SK-N-SH (cell line): ENCODE results near the gene ACTR2.

ENCODE experiments used
- CTCF ChIP-seq: fragments of 200-600 bp; sonication (generic); IDR thresholded peaks from 2 replicates; pipeline ENCODE4 v1.6.1; 2017; ENCODE audit warnings: antibody characterized with exemption, mild to moderate bottlenecking, moderate library complexity
- ELF1 ChIP-seq: IDR thresholded peaks from 2 replicates; pipeline ENCODE4 v1.4.0; 2012
- EZH2phosphoT487 ChIP-seq: fragments of 200-600 bp; sonication (generic); IDR thresholded peaks from 2 replicates; pipeline ENCODE4 v1.6.1; 2017; ENCODE audit warnings: low read depth, mixed run types, mild to moderate bottlenecking, antibody characterized with exemption, moderate library complexity, borderline replicate concordance
- JUND ChIP-seq: IDR thresholded peaks from 2 replicates; pipeline ENCODE4 v1.4.0; 2012
- MAX ChIP-seq: IDR thresholded peaks from 2 replicates; pipeline ENCODE4 v1.4.0; 2012; ENCODE audit warnings: low read depth
- POLR2AphosphoS5 ChIP-seq: IDR thresholded peaks from 2 replicates; pipeline ENCODE4 v1.6.1; 2012; ENCODE audit warnings: low read depth, low read length
- REST ChIP-seq: IDR thresholded peaks from 2 replicates; pipeline ENCODE4 v1.6.1; 2012; ENCODE audit warnings: mild to moderate bottlenecking, low read depth, low read length, moderate library complexity
- TAF1 ChIP-seq: IDR thresholded peaks from 2 replicates; pipeline ENCODE4 v1.6.1; 2012; ENCODE audit warnings: low read depth, mild to moderate bottlenecking, low read length, moderate library complexity, borderline replicate concordance
- USF1 ChIP-seq: IDR thresholded peaks from 2 replicates; pipeline ENCODE4 v1.4.0; 2012; ENCODE audit warnings: low read depth, borderline replicate concordance

GRCh38 chr2:65265671-65266045 is 38.0 kb downstream of the ACTR2 start:
- no peak for TF ChIP-seq JUND
- no peak for TF ChIP-seq POLR2AphosphoS5
- no peak for TF ChIP-seq CTCF
- TF ChIP-seq EZH2phosphoT487 = no peak
- no peak for TF ChIP-seq TAF1
- TF ChIP-seq USF1 = no peak
- TF ChIP-seq REST = no peak
- no peak for TF ChIP-seq MAX
- TF ChIP-seq ELF1 = no peak
